Stimulated activated CD8-positive, alpha-beta memory T cell treated with anti-CD3 and anti-CD28 coated beads, Interleukin-2, amount 100 ng/mL, for 1 hour (primary cell): ENCODE measurements around the gene FBXW11.
A peak's percentile ranks its signal among the peaks of the same experiment; 100 is the strongest.
"Not testable (repeated sequence)": the region's sequence is repeated elsewhere in the genome, so short reads cannot be mapped to it uniquely, and the experiment has no call there.

Source experiments
- DNase-seq, 2 donors: peaks; one replicate each; pipeline ENCODE4 v3.0.0-alpha.2; 2020; ENCODE audit warnings: low read depth in 2 of 2

The FBXW11 gene

GRCh38 chr5:172020110-172020786 lies 13.8 kb upstream of the FBXW11 start:
- not testable (repeated sequence) for DNase-seq

DNA sequence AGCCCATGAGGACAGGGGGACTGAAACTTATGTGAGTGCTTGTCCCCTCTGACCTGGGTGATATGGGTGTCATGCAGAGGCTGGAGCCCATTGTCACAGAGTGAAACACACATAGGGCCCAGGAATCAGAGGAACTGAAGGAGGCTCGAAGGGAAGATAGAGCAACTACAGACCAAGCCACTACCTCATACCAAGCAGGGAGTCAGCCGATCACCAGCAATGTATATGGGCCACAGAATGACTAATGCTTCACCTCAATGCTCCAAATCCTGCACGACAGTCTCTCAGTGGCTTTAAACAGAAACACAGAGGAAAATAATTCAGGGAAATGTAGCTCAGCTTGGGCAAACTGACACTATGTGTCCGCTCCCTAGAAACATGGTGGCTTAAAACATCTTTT lies 8.9 kb upstream of the FBXW11 start:
- DNase-seq = no peak

DNA sequence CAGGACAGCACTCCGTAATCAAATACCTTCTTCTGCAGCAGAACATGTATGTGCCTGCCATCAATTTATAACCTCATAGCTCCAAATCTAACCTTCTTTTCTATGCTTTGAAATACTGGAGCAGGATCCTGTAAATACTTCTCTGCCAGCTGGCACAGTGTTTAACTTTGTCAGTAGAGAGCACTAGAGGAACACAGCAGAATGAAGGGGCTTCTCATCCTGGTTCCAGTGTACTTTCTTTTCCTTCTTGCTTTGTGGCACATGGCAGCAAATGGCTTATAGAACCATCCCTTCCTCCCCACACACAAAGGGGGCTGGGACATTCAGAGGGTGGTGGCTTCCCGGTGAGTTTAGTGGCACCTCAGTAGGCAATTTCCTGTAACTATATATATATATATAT lies 3.8 kb upstream of the FBXW11 start:
- no peak for DNase-seq

GRCh38 chr5:172009536-172010270 lies 3.3 kb upstream of the FBXW11 start:
- no peak for DNase-seq

DNA sequence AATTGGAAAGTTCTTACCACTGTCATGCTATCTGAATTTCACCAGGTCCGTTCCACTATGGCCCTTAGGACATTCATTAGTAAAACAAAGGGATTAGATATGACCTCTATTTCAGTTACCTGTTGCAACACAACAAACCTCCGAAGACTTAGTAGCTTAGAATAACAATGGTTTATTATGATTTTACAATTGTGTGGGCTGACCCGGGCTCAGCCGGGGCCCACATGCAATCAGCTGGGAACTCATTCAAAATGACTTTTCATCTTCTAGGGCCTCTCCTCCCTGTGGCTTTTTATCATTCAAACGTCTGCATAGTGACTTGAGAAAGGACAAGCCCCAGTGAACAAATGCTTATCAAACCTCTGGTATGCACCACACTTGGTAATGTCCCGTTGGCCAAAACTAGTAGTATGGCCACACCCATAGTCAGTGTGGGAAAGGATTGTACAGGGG lies 2.3 kb upstream of the FBXW11 start:
- DNase-seq = no peak

- no peak for DNase-seq
These were observed 1.6 kb upstream of the FBXW11 start for GRCh38 chr5:172008111-172008455.

GRCh38 chr5:172007175-172008110 lies 1.0 kb upstream of the FBXW11 start:
- no peak for DNase-seq

DNA sequence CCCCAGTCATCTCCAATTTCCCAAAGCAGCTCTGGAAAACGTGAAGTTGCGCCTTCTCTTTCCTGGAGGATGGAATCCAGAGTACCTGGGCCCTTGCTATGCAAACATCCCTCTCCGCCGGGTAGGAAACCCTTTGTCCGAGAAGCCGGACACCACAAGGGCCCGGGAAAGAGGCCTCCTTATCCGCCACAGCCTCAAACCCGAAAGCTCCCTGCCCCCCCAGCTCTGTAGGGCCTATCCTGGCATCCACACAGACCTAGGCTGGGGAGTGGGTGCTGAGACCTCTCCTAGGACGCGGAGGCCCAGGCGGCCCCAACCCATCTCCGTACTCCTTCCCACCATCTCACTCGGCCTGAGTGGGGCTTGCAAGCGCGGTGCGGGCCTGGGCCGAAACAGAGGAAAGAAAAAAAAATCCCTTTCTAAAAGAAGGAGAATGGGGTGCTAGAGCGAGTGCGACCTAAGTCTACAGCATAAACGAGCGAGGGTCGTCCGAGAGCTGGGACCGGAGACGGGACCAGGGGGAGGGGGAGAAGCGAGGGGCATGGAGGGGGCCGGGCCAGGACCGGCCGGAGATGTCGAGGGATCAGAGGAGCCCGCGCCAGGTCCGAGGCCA lies 624 bp downstream of the FBXW11 start:
- DNase-seq = peak in 1 of 2 donors; percentile 9

- no peak for DNase-seq
These were observed 1.6 kb downstream of the FBXW11 start for GRCh38 chr5:172004824-172005237.

GRCh38 chr5:172003746-172004145 lies 2.7 kb downstream of the FBXW11 start:
- DNase-seq = no peak

- DNase-seq = no peak
These were observed 3.5 kb downstream of the FBXW11 start for GRCh38 chr5:172002840-172003512.

DNA sequence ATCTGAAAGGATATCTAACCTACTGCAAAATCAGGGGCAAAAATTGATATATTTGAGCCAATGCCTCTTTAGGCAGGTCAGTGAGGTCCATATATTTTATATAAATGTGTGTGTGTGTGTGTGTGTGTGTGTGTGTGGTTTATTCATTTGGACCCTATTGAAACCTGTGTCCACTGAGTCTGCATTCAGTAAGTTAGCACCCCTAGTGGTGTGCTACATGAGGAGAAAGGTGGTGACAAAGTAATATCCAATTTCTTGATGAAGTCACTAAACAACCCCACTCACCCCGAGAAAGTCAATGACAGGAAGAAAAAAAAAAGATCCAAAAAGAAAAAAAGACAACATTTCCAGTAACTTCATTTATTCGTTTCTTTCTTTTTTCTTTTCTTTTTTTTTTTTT lies 4.1 kb downstream of the FBXW11 start:
- DNase-seq = no peak

DNA sequence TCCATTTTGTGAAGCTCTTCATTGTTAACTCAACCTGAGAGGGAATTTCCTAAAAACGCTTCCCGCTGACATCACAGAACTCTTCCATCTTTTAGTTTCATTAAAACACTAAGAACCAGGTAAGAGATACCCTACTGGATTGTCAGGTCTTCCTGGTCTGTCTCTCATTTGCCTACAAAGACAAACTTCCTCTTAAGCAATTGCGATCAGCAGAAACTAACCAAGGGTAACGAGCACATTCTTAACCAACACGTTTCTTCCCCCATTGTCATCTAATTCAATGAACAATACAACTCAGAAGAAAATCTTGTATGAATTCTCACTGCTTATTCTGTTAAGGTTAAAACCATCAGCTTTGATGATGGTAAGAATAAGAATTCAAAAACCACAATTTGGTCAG lies 6.6 kb downstream of the FBXW11 start:
- DNase-seq = no peak

DNA sequence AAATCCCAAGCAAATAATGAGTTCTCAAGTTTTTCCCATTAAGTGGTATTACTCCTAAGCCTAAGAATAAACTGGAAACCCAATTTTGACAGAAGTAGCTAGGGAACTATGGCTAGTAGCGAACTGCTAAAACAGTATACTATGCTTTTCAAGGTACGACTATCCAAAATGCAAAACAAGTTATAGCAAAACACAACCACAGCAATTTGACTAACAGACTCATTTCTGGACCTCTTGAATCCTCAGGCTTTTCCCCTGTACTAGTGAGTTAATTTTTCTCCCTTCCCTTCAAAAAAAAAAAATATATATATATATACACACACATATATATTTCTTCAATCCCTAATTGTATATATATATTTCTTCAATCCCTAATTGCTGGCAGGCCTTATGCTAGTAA lies 7.3 kb downstream of the FBXW11 start:
- DNase-seq = no peak

DNA sequence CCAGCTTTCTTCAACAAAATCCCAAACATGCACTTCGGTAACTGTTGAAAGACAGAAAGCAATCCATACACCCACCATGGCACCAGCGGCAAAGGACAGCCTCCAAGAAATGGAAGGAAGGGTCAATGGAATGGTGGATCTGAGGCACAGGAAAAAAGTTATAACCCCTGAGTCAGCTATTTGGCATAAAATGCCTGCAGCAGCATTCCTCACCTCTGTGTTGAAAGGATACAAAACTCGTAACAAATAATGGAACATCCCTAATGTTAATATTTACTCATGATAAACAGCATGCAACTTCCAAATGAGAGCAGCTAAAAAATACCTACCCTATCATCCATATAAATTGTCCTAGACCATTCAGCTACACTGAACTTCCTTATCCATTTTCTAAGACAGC lies 9.4 kb downstream of the FBXW11 start:
- DNase-seq = no peak

DNA sequence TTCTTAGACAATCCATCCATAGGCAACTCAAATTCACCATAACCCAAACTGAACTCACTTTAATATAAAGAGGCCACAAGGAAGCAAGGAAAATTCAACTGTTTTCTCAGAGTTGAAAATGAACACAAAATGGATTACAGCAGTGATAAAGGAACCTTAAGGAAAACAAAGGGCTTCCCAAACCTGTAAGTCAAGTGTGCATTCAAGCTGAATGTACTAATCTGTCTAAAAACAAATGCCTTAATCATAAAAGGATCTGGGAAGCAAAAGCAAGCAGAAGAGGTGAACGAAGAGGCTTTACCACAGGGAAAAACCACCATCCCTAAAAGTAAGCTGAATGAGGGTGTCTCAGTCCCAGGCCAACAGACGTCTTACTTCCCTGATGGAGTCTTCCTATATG lies 13.6 kb downstream of the FBXW11 start:
- no peak for DNase-seq

GRCh38 chr5:171992305-171992704 lies 14.1 kb downstream of the FBXW11 start:
- no peak for DNase-seq

DNA sequence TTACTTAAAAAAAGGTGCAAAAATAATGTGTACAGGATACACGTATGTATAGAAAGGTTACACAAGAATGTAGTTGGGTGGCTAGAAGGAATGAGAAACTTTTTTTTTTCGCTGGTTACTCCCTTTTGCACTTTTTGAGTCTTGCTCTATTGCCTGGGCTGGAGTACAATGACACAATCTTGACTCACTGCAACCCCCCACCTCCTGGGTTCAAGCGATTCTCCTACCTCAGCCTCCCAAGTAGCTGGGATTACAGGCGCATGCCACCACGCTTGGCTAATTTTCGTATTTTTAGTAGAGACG lies 15.8 kb downstream of the FBXW11 start:
- DNase-seq = no peak

DNA sequence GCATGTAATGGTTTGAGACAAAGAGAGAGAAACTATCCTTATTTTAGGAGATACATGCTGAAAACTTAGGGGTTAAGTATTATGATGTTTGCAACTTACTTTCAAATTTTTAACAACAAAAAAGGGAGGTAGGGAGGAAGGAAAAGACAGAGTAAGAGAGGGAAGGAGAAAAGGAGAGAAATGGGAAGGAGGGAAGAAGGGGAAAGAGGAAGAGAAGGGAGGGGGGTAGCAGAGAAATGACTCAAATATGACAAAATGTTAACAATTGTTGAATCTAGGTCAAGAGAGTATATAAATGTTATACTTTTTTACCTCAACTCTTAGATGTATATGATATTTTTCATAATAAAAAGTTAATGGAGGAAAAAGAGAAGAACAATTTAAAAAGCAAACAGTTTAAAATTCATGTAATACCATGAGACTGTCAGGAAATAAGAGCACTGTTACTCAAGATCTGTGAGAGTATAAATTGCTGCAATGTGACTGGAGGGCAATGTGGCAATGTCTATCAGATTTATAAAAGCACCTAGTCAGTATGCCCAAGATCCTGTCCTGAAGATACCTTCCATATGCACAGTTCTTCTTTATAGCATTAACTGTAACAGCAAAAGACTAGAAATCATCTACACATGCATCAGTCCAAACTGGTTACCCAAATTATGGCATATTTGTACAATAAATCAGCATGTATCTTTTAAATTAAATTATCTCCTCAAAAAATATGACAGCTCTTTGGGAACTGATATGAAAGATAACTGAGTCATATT lies 16.3 kb downstream of the FBXW11 start:
- DNase-seq = no peak

DNA sequence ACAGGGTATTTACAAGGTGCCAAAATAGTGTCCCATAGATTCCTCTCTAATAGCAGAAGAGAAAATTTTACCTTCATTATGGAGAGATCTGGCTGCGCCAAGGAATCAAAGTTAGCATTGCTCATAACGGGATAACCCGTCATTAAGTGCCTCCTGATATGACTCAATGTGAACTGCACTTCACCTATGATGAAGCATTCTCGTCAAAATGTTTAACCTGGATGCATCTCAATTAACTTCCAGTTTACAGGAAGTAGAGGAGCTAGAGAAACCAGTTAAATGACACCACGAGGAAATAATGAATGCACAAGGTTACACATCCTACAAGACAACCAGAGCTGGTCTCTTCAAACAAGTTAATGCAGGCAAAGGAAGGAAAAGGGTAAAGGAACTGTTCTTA lies 17.2 kb downstream of the FBXW11 start:
- no peak for DNase-seq

- no peak for DNase-seq
These were observed 19.7 kb downstream of the FBXW11 start for GRCh38 chr5:171986772-171987171.
